CD4-positive, alpha-beta T cell (primary cell): ENCODE results near the gene GBP7. TPM values are rescaled to one million over a fixed set of nuclear protein-coding genes. Genes with fewer than 3 reads are reported as not detected.
A peak's percentile ranks its signal among the peaks of the same experiment; 100 is the strongest.

Source experiments
- ATAC-seq: fragments of 200-7000 bp; cut with Tn5 transposase; one replicate; pipeline ENCODE4 v1.10.0; 2022; ENCODE audit warnings: mild to moderate bottlenecking; ENCODE audit not compliant: poor library complexity
- CTCF ChIA-PET: fragments of 350-600 bp; sonication (Branson Sonifier 250); formaldehyde crosslinking; loops from one replicate; lab custom pipeline; 2021; ENCODE audit warnings: antibody characterized with exemption, inconsistent platforms; lab: Charles Lee
- POLR2A ChIA-PET: fragments of 350-600 bp; sonication (Branson Sonifier 250); formaldehyde crosslinking; loops from one replicate; lab custom pipeline; 2021; ENCODE audit warnings: antibody characterized with exemption, inconsistent platforms; lab: Charles Lee
- DNase-seq, 14 experiments: peaks; one replicate each; pipeline ENCODE4 v3.0.0-alpha.2; 2013 to 2020; ENCODE audit warnings: mixed read lengths in 2 of 14
- H3K27ac ChIP-seq, 2 donors: one replicate each; pipeline versions ENCODE4 v1.5.1 to v1.7.0; 2013; ENCODE audit warnings: low read length in 2 of 2, low read depth in 1 of 2, mild to moderate bottlenecking in 1 of 2
- H3K27me3 ChIP-seq, 2 experiments: 1 replicate in 1 of 2; 2 replicates in 1 of 2; pipeline versions ENCODE4 v1.6.1 to v1.7.0; 2013; ENCODE audit warnings: low read length in 2 of 2, control low read depth in 1 of 2, mild to moderate bottlenecking in 1 of 2, moderate library complexity in 1 of 2; ENCODE audit not compliant: insufficient read depth in 2 of 2, control insufficient read depth in 1 of 2
- H3K36me3 ChIP-seq: one replicate; pipeline ENCODE4 v1.6.1; 2013; ENCODE audit warnings: low read length, control low read depth; ENCODE audit not compliant: insufficient read depth
- H3K4me1 ChIP-seq: one replicate; pipeline ENCODE4 v1.6.1; 2013; ENCODE audit warnings: low read length, control low read depth; ENCODE audit not compliant: insufficient read depth
- H3K4me3 ChIP-seq: one replicate; pipeline ENCODE4 v1.5.1; 2013; ENCODE audit warnings: mild to moderate bottlenecking, low read length, moderate library complexity
- H3K9me3 ChIP-seq, 2 experiments: 1 replicate in 1 of 2; 2 replicates in 1 of 2; pipeline versions ENCODE4 v1.6.1 to v1.7.0; 2013; ENCODE audit warnings: low read length in 2 of 2, mild to moderate bottlenecking in 2 of 2, control low read depth in 1 of 2, moderate library complexity in 1 of 2; ENCODE audit not compliant: control insufficient read depth in 1 of 2, insufficient read depth in 1 of 2
- H3K27ac Mint-ChIP-seq: one replicate; pipeline ENCODE4 v1.8.0; 2020; ENCODE audit warnings: mixed read lengths
- H3K27me3 Mint-ChIP-seq: one replicate; pipeline ENCODE4 v1.8.0; 2021; ENCODE audit warnings: mixed read lengths
- H3K36me3 Mint-ChIP-seq: one replicate; pipeline ENCODE4 v1.8.0; 2021; ENCODE audit warnings: low read depth, mixed read lengths
- H3K4me1 Mint-ChIP-seq: one replicate; pipeline ENCODE4 v1.8.0; 2021; ENCODE audit warnings: low read depth, mixed read lengths
- H3K4me3 Mint-ChIP-seq: one replicate; pipeline ENCODE4 v1.8.0; 2020; ENCODE audit warnings: mild to moderate bottlenecking, mixed read lengths
- H3K9me3 Mint-ChIP-seq: one replicate; pipeline ENCODE4 v1.8.0; 2020; ENCODE audit warnings: mixed read lengths
- intact Hi-C, 2 experiments: fragments of 100-400 bp; cut with DNase I in 1 of 2; cut with micrococcal nuclease in 1 of 2; formaldehyde crosslinking; loops; one replicate each; pipeline versions ENCODE4 v1.15.1 to v1.9.0; 2023 to 2025; cut with DNase I, micrococcal nuclease
- total RNA-seq, 174 experiments: library from RNA in 2 of 174; stranded (reverse) in 2 of 174; gene quantifications; one replicate each; pipeline ENCODE4 v1.2.3 and lab custom pipeline; 2021 to 2026
- TF ChIP-seq, protein P1 (sequence below): fragments of 200-600 bp; IDR thresholded peaks from one replicate; pipeline ENCODE4 v1.8.0; 2022; ENCODE audit warnings: antibody characterized with exemption, mild to moderate bottlenecking

Gene GBP7
- total RNA-seq, 2 experiments from 2014 or later, result not detected

- H3K9me3 ChIP-seq, result no peaks in the 10 kb centered on the region
- H3K36me3 ChIP-seq, result no peaks in the 10 kb centered on the region
- intact Hi-C loops, result no loop called here
- Mint-ChIP-seq H3K9me3 (no peaks in the 10 kb centered on the region), H3K27me3 (no peaks in the 10 kb centered on the region), H3K4me3 (no peak overlapping the region), H3K4me1 (no peaks in the 10 kb centered on the region), H3K27ac (no peak overlapping the region), H3K36me3 (no peaks in the 10 kb centered on the region)
- no peak overlapping the region for H3K4me3 ChIP-seq
- peak in 1 of 14 experiments; percentile 18 for DNase-seq
- CTCF ChIA-PET, result interaction anchor here (0.6 kb wide), 1 partner anchor 175 kb away, joined by 4 read pairs; no protein-coding TSS in a partner anchor
- no peak overlapping the region for H3K27ac ChIP-seq
- TF ChIP-seq, protein P1, sequence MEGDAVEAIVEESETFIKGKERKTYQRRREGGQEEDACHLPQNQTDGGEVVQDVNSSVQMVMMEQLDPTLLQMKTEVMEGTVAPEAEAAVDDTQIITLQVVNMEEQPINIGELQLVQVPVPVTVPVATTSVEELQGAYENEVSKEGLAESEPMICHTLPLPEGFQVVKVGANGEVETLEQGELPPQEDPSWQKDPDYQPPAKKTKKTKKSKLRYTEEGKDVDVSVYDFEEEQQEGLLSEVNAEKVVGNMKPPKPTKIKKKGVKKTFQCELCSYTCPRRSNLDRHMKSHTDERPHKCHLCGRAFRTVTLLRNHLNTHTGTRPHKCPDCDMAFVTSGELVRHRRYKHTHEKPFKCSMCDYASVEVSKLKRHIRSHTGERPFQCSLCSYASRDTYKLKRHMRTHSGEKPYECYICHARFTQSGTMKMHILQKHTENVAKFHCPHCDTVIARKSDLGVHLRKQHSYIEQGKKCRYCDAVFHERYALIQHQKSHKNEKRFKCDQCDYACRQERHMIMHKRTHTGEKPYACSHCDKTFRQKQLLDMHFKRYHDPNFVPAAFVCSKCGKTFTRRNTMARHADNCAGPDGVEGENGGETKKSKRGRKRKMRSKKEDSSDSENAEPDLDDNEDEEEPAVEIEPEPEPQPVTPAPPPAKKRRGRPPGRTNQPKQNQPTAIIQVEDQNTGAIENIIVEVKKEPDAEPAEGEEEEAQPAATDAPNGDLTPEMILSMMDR, result no peak
- no peak for ATAC-seq
- H3K4me1 ChIP-seq, result no peaks in the 10 kb centered on the region
- POLR2A ChIA-PET, result no interaction called here
- H3K27me3 ChIP-seq, result no peaks in the 10 kb centered on the region
Observed at GRCh38 chr1:89149229-89149628, 26.6 kb downstream of the GBP7 start.

- ChIA-PET CTCF (interaction anchor here (1.2 to 1.9 kb wide), 2 partner anchors 10 to 13 kb away, joined by 3 to 6 read pairs; no protein-coding TSS in a partner anchor), POLR2A (interaction anchor here (0.6 to 1.7 kb wide), 2 partner anchors 13 to 21 kb away, joined by 3 to 5 read pairs; no protein-coding TSS in a partner anchor)
- Histone ChIP-seq H3K27me3 (no peaks in the 10 kb centered on the region), H3K27ac (no peak overlapping the region), H3K4me1 (no peaks in the 10 kb centered on the region), H3K4me3 (no peak overlapping the region), H3K9me3 (no peaks in the 10 kb centered on the region), H3K36me3 (no peaks in the 10 kb centered on the region)
- intact Hi-C loops, result no loop called here
- no peaks in the 10 kb centered on the region for H3K36me3 Mint-ChIP-seq
- H3K27me3 Mint-ChIP-seq, result no peaks in the 10 kb centered on the region
- DNase-seq (no peak), ATAC-seq (no peak)
- no peak overlapping the region for H3K27ac Mint-ChIP-seq
- H3K4me1 Mint-ChIP-seq, result no peaks in the 10 kb centered on the region
- TF ChIP-seq, protein P1, result no peak
- no peaks in the 10 kb centered on the region for H3K9me3 Mint-ChIP-seq
- H3K4me3 Mint-ChIP-seq, result no peak overlapping the region
Observed at GRCh38 chr1:89147678-89148658, 27.8 kb downstream of the GBP7 start.

GRCh38 chr1:89146721-89147120, 29.1 kb downstream of the GBP7 start:
- CTCF ChIA-PET, result no interaction called here

More at GRCh38 chr1:89146721-89147120, 29.1 kb downstream of the GBP7 start:
- H3K27ac Mint-ChIP-seq, result no peak overlapping the region
- POLR2A ChIA-PET, result interaction anchor here (1.7 kb wide), 1 partner anchor 20 kb away, joined by 5 read pairs; no protein-coding TSS in a partner anchor
- no peak overlapping the region for H3K4me3 Mint-ChIP-seq
- Histone ChIP-seq H3K4me3 (no peak overlapping the region), H3K27me3 (no peaks in the 10 kb centered on the region), H3K36me3 (no peaks in the 10 kb centered on the region), H3K27ac (no peak overlapping the region), H3K4me1 (no peaks in the 10 kb centered on the region), H3K9me3 (no peaks in the 10 kb centered on the region)
- H3K27me3 Mint-ChIP-seq, result no peaks in the 10 kb centered on the region
- TF ChIP-seq, protein P1, result no peak
- DNase-seq (no peak), ATAC-seq (no peak)
- intact Hi-C loops, result no loop called here
- H3K9me3 Mint-ChIP-seq, result no peaks in the 10 kb centered on the region
- no peaks in the 10 kb centered on the region for H3K36me3 Mint-ChIP-seq
- H3K4me1 Mint-ChIP-seq, result peaks cover 2% of the 10 kb centered on the region
